Liver (tissue), 3 donors: Measurements from ENCODE around the gene EFNB1.

ENCODE experiments used
- ATF3 ChIP-seq: IDR thresholded peaks from 2 replicates; pipeline ENCODE4 v1.6.1; 2016; ENCODE audit warnings: antibody characterized with exemption
- CTCF ChIP-seq: fragments of 150-350 bp; IDR thresholded peaks from 2 replicates; pipeline ENCODE4 v1.5.1; 2017; ENCODE audit warnings: improper control_type of control experiment, low read depth, low read length; ENCODE audit not compliant: missing input control
- EGR1 ChIP-seq, 2 donors: IDR thresholded peaks; 2 replicates each; pipeline ENCODE4 v1.6.1; 2016 to 2018; ENCODE audit warnings: antibody characterized with exemption in 2 of 2, low read depth in 2 of 2
- FOXA1 ChIP-seq: IDR thresholded peaks from 2 replicates; pipeline ENCODE4 v1.6.1; 2016; ENCODE audit warnings: antibody characterized with exemption
- FOXA2 ChIP-seq: IDR thresholded peaks from 2 replicates; pipeline ENCODE4 v1.6.1; 2016; ENCODE audit warnings: antibody characterized with exemption
- GABPA ChIP-seq, 2 donors: IDR thresholded peaks in 1 of 2; conservative IDR thresholded peaks in 1 of 2; 2 replicates each; pipeline ENCODE4 v1.6.1; 2016; ENCODE audit warnings: antibody characterized with exemption in 2 of 2, mild to moderate bottlenecking in 1 of 2, moderate library complexity in 1 of 2
- JUND ChIP-seq, 2 donors: IDR thresholded peaks; 2 replicates each; pipeline ENCODE4 v1.6.1; 2016; ENCODE audit warnings: antibody characterized with exemption in 2 of 2
- MAX ChIP-seq: IDR thresholded peaks from 2 replicates; pipeline ENCODE4 v1.6.1; 2016; ENCODE audit warnings: antibody characterized with exemption
- RAD21 ChIP-seq, 2 donors: IDR thresholded peaks; 2 replicates each; pipeline ENCODE4 v1.6.1; 2016; ENCODE audit warnings: antibody characterized with exemption in 2 of 2, mild to moderate bottlenecking in 2 of 2
- REST ChIP-seq: IDR thresholded peaks from 2 replicates; pipeline ENCODE4 v1.6.1; 2016; ENCODE audit warnings: antibody characterized with exemption, mild to moderate bottlenecking
- SP1 ChIP-seq: IDR thresholded peaks from 2 replicates; pipeline ENCODE4 v1.6.1; 2018; ENCODE audit warnings: antibody characterized with exemption, mild to moderate bottlenecking
- TAF1 ChIP-seq: conservative IDR thresholded peaks from 2 replicates; pipeline ENCODE4 v1.6.1; 2016; ENCODE audit warnings: antibody characterized with exemption, mild to moderate bottlenecking
- YY1 ChIP-seq: IDR thresholded peaks from 2 replicates; pipeline ENCODE4 v1.6.1; 2016; ENCODE audit warnings: antibody characterized with exemption, mild to moderate bottlenecking
- ZBTB33 ChIP-seq: IDR thresholded peaks from 2 replicates; pipeline ENCODE4 v1.6.1; 2016; ENCODE audit warnings: antibody characterized with exemption
- donor health status: healthy.
- donor health status: healthy.

GRCh38 chrX:68853665-68854251, 24.9 kb downstream of the EFNB1 start:
- TF ChIP-seq REST = no peak
- TF ChIP-seq CTCF = no peak
- TF ChIP-seq YY1 = no peak
- TF ChIP-seq MAX = no peak
- TF ChIP-seq SP1 = peak; percentile 9
- TF ChIP-seq GABPA (IDR thresholded peaks at IDR 0.05 in 1 of 2, conservative IDR thresholded peaks at IDR 0.05 in 1 of 2) = no peak
- TF ChIP-seq TAF1 = no peak
- no peak for TF ChIP-seq FOXA2
- TF ChIP-seq ZBTB33 = no peak
- no peak for TF ChIP-seq FOXA1
- no peak for TF ChIP-seq ATF3
- no peak for TF ChIP-seq EGR1 (IDR thresholded peaks at IDR 0.05; ENCODE audit: low read depth in 2 of 2)
- TF ChIP-seq RAD21 (IDR thresholded peaks at IDR 0.05) = no peak
- no peak for TF ChIP-seq JUND (IDR thresholded peaks at IDR 0.05)
